Erythroblast (primary cell): ENCODE data around the gene NKIRAS1.

Experiments
- GATA1 ChIP-seq: IDR thresholded peaks from 2 replicates; pipeline ENCODE4 v1.6.1; 2011; ENCODE audit warnings: low read depth, mild to moderate bottlenecking, control low read depth, low read length, moderate library complexity
- POLR2A ChIP-seq: IDR thresholded peaks from 2 replicates; pipeline ENCODE4 v1.6.1; 2011; ENCODE audit warnings: mild to moderate bottlenecking, low read length

DNA sequence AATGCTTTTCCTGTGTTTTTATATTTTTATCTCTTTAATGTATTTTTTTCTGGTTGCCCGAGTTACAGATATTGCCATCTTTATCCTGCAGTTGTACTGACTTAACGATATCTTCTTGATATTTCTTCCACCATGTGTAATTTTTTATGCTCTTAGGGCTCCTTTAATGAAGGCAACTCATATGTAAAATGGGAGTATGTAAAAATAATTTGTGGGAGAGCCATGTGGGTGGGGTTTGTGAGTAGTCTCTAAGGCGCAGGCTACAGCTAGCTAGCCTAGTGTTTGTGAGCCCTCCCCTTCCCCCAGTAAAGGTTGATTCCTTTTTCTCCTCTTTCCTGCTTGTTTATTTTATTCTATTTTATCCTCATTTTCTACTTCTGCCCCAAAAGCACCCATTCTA, 72.9 kb downstream of the NKIRAS1 start:
- TF ChIP-seq POLR2A (no peak), GATA1 (no peak)
